Lung (tissue), 12 donors: ENCODE data around the gene NEURL4. TPM values are rescaled to one million over a fixed set of nuclear protein-coding genes. Genes with fewer than 3 reads are reported as not detected.
"Not testable (repeated sequence)": the region's sequence is repeated elsewhere in the genome, so short reads cannot be mapped to it uniquely, and the experiment has no call there.

ENCODE experiments used
- ATAC-seq: fragments of 200-7000 bp; cut with Tn5 transposase; one replicate; pipeline ENCODE4 v1.9.1; 2020; ENCODE audit warnings: moderate number of reproducible peaks; ENCODE audit not compliant: insufficient read depth, low FRiP score
- DNase-seq, 3 donors: peaks; one replicate each; pipeline ENCODE4 v3.0.0-alpha.2; 2013 to 2017
- H3K27ac ChIP-seq, 2 donors: one replicate each; pipeline ENCODE4 v1.5.1; 2013; ENCODE audit warnings: mild to moderate bottlenecking in 2 of 2, moderate library complexity in 2 of 2, control low read depth in 1 of 2, inconsistent platforms in 1 of 2, low read depth in 1 of 2, low read length in 1 of 2
- H3K27me3 ChIP-seq, 3 donors: one replicate each; pipeline ENCODE4 v1.5.1; 2013; ENCODE audit warnings: low read length in 2 of 3; ENCODE audit not compliant: control insufficient read depth in 3 of 3, insufficient read depth in 3 of 3
- H3K36me3 ChIP-seq, 4 donors: one replicate each; pipeline ENCODE4 v1.5.1; 2013; ENCODE audit warnings: low read length in 4 of 4, mild to moderate bottlenecking in 1 of 4, moderate library complexity in 1 of 4; ENCODE audit not compliant: control insufficient read depth in 4 of 4, insufficient read depth in 4 of 4
- H3K4me1 ChIP-seq, 5 donors: one replicate each; pipeline ENCODE4 v1.5.1; 2013; ENCODE audit warnings: low read length in 5 of 5, mild to moderate bottlenecking in 2 of 5, moderate library complexity in 1 of 5; ENCODE audit not compliant: control insufficient read depth in 5 of 5, insufficient read depth in 5 of 5
- H3K4me3 ChIP-seq: one replicate; pipeline ENCODE4 v1.5.1; 2013; ENCODE audit warnings: mild to moderate bottlenecking, control low read depth, moderate library complexity
- H3K9ac ChIP-seq, 2 donors: one replicate each; pipeline ENCODE4 v1.5.1; 2013; ENCODE audit warnings: low read length in 2 of 2, control low read depth in 1 of 2; ENCODE audit not compliant: insufficient read depth in 1 of 2
- H3K9me3 ChIP-seq, 4 donors: one replicate each; pipeline ENCODE4 v1.5.1; 2013; ENCODE audit warnings: low read length in 3 of 4, mild to moderate bottlenecking in 1 of 4, moderate library complexity in 1 of 4; ENCODE audit not compliant: control insufficient read depth in 4 of 4, insufficient read depth in 3 of 4
- WGBS, 2 donors: extraction: QIAGEN DNeasy Blood & Tissue Kit; methylation state at CpG; one replicate each; pipeline ENCODE4 v1.1.7; 2013; 5-methylcytosine and 5-hydroxymethylcytosine counted together
- polyA plus RNA-seq, 2 donors: library from polyadenylated mRNA; stranded (reverse); fragments of 200-250 nt; gene quantifications; one replicate each; pipeline ENCODE4 v1.2.1, GENCODE V29; 2013
- total RNA-seq, 2 donors: library from RNA; depleted of rRNA in 1 of 2; stranded (reverse); fragments of >200 nt in 1 of 2; gene quantifications; one replicate each; pipeline ENCODE4 v1.2.1, GENCODE V29; 2014 to 2021
- TF ChIP-seq, protein P1 (sequence below): IDR thresholded peaks from 2 replicates; pipeline ENCODE4 v1.5.1; 2012; ENCODE audit warnings: mild to moderate bottlenecking; ENCODE audit errors: control extremely low read depth, extremely low read depth
- donor health status: control.
- donor health status: control.
- donor health status: Bipolar disorder and iron deficiency.
- donor health status: healthy.
- donor health status: DM: yes; HTN: yes; CAD: no.

Gene NEURL4
- total and polyA plus RNA-seq, 4 donors, result 17.3 to 33.9 (median 24.3) TPM

DNA sequence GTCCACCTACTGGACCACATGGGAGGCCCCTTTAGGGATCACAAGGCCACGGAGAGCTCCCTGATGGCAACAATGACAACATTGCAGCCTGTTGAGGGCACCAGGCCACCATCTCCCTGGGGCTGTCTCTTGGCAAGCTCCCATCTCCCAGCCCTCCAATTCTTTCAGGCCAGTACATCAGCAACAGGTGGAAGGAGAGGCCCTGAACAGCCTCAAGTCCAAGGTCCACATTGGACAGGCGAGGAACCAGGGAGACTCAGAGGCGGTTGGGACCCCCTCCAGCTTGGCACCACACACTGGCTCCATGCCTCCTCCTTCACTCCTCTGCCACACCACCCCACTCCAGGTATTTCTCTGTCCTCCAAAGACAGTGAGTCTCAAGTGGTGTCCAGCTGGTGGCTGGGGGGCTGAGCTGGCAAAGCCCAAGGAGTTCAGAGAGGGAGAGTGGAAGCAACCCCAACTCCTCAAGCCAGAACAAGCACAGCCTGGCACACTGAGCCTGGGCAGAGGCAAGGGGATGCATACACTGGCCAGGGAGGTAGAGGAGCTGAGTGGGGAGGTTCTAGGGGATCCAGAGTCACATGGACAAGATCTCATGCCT lies 5.9 kb upstream of the NEURL4 start:
- 91 to 92% methylated on average over 3 of the region's 3 CpGs for WGBS, 2 donors
- no peak for ATAC-seq

DNA sequence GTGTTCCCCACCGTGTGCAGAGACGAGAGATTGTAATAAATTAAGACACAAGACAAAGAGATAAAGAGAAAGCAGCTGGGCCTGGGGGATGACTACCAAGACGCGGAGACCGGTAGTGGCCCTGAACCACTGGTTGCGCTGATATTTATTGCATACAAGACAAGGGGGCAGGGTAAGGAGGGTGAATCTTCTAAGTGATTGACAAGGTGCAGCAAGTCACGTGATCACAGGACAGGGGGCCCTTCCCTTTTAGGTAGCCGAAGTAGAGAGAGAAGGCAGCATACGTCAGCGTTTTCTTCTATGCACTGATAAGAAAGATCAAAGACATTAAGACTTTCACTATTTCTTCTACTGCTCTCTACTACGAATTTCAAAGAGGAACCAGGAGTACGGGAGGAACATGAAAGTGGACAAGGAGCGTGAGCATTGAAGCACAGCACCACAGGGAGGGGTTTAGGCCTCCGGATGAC lies 3.5 kb upstream of the NEURL4 start:
- not testable (repeated sequence) for H3K9me3 ChIP-seq, H3K9ac ChIP-seq, H3K4me3 ChIP-seq, ATAC-seq, H3K27me3 ChIP-seq, DNase-seq, H3K27ac ChIP-seq, H3K36me3 ChIP-seq
- 39 to 43% methylated on average over 14 of the region's 14 CpGs for WGBS, 2 donors
- H3K4me1 ChIP-seq, result peaks cover 0 to 16% (median 4%) of the 10 kb centered on the region in 5 donors

More for the DNA sequence above, 5.9 kb upstream of the NEURL4 start:
- Histone ChIP-seq H3K36me3 (no peaks in the 10 kb centered on the region), H3K4me1 (peaks cover 0 to 5% (median 3%) of the 10 kb centered on the region in 5 donors), H3K9ac (no peak overlapping the region), H3K9me3 (no peaks in the 10 kb centered on the region), H3K27ac (no peak overlapping the region), H3K27me3 (peaks cover 0 to 3% (median 0%) of the 10 kb centered on the region in 3 donors), H3K4me3 (no peak overlapping the region)
- TF ChIP-seq, protein P1, sequence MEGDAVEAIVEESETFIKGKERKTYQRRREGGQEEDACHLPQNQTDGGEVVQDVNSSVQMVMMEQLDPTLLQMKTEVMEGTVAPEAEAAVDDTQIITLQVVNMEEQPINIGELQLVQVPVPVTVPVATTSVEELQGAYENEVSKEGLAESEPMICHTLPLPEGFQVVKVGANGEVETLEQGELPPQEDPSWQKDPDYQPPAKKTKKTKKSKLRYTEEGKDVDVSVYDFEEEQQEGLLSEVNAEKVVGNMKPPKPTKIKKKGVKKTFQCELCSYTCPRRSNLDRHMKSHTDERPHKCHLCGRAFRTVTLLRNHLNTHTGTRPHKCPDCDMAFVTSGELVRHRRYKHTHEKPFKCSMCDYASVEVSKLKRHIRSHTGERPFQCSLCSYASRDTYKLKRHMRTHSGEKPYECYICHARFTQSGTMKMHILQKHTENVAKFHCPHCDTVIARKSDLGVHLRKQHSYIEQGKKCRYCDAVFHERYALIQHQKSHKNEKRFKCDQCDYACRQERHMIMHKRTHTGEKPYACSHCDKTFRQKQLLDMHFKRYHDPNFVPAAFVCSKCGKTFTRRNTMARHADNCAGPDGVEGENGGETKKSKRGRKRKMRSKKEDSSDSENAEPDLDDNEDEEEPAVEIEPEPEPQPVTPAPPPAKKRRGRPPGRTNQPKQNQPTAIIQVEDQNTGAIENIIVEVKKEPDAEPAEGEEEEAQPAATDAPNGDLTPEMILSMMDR, result no peak
- no peak for DNase-seq

DNA sequence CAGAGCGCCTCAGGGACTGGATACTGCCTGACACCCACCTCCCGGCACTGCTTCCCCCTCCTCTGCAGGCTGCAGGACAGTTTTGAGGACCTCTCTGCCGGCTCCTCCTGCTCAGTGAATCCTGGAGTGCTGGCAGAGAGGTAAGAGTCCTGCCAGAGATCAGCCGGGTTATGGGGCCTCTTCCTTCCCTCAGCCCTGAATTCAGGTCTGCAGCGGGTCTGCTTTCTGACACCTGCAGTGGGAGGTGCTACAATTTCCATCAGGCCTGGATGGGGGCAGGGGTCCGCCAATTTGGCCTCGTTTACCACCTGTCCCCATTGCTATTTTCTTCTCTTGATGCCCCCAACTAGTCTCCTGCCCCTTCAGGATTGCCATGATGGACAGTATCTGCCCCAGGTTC lies 3.0 kb upstream of the NEURL4 start:
- no peak for DNase-seq
- no peak for ATAC-seq
- 46 to 53% methylated on average over 7 of the region's 7 CpGs for WGBS, 2 donors
- Histone ChIP-seq H3K27ac (no peak overlapping the region), H3K9ac (no peak overlapping the region), H3K4me1 (peaks cover 0 to 18% (median 4%) of the 10 kb centered on the region in 5 donors), H3K27me3 (peaks cover 0 to 2% (median 0%) of the 10 kb centered on the region in 3 donors), H3K9me3 (no peaks in the 10 kb centered on the region), H3K4me3 (no peak overlapping the region), H3K36me3 (no peaks in the 10 kb centered on the region)
- TF ChIP-seq, protein P1, result no peak

DNA sequence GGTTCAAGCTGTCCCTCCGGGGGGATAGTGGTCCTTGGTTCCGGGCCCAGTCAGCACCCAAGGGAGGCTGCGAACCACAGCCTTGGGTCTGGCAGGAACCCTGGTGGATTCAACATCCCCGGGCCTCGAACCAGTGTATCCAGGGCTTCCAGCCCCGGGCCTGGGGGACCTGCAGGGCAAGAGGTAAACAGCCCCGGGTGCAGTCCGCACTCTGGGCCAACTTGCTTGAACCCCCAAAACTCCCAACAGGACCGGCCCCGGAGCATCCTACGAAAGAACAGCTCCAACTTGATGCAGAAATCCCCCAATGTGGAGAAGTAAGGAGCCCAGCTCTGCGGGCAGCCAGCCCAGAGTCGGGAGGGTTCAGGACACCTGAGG lies 1.5 kb upstream of the NEURL4 start:
- H3K27me3 ChIP-seq, result no peaks in the 10 kb centered on the region
- 65 to 72% methylated on average over 12 to 13 of the region's 13 CpGs for WGBS, 2 donors

More for the DNA sequence above, 1.5 kb upstream of the NEURL4 start:
- TF ChIP-seq, protein P1, result no peak
- Histone ChIP-seq H3K4me1 (peaks cover 0 to 18% (median 3%) of the 10 kb centered on the region in 5 donors), H3K9me3 (no peaks in the 10 kb centered on the region), H3K4me3 (no peak overlapping the region), H3K36me3 (peaks cover 0 to 6% (median 0%) of the 10 kb centered on the region in 4 donors), H3K27ac (peak overlapping the region in 1 of 2 donors; percentile 65), H3K9ac (peak overlapping the region in 1 of 2 donors; percentile 28)
- no peak for ATAC-seq
- DNase-seq, result no peak
